GM19455 (cell line): ENCODE data around the gene MAGEA3.
"Not testable (repeated sequence)": the region's sequence is repeated elsewhere in the genome, so short reads cannot be mapped to it uniquely, and the experiment has no call there.

Experiments used
- ATAC-seq: cut with Tn5 transposase; IDR thresholded peaks from one replicate; pipeline ENCODE4 v1.9.1; 2021; ENCODE audit not compliant: unreplicated experiment

The MAGEA3 gene, protein sequence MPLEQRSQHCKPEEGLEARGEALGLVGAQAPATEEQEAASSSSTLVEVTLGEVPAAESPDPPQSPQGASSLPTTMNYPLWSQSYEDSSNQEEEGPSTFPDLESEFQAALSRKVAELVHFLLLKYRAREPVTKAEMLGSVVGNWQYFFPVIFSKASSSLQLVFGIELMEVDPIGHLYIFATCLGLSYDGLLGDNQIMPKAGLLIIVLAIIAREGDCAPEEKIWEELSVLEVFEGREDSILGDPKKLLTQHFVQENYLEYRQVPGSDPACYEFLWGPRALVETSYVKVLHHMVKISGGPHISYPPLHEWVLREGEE

DNA sequence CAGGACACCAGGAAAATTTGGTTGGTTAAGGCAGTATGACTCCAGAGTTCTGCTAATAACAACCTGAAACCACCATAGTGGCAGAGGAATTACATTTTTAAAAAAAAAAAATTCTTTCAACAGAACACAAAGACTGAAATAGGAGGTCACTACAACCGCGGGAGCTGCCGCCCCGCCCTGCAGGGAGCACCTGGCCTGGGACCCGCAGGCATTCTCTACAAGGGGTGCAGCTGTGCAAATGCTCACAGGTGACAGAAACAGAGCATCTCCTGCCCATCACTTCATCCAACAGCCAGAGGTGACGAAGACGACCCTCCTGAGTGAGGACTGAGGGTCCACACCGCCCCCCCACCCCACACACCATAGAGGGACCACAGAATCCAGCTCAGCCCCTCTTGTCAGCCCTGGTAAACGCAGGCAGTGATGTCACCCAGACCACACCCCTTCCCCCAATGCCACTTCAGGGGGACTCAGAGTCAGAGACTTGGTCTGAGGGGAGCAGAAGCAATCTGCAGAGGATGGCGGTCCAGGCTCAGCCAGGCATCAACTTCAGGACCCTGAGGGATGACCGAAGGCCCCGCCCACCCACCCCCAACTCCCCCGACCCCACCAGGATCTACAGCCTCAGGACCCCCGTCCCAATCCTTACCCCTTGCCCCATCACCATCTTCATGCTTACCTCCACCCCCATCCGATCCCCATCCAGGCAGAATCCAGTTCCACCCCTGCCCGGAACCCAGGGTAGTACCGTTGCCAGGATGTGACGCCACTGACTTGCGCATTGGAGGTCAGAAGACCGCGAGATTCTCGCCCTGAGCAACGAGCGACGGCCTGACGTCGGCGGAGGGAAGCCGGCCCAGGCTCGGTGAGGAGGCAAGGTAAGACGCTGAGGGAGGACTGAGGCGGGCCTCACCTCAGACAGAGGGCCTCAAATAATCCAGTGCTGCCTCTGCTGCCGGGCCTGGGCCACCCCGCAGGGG lies at the start of gene MAGEA3:
MAGEA3 (plus strand) TSS at position 843 of the 980 bp plus-strand sequence. CDS start 2,039 bp downstream, outside the sequence.
- ATAC-seq: not testable (repeated sequence)

GRCh38 chrX:152652060-152652459 lies 46.5 kb upstream of the MAGEA3 start:
- ATAC-seq: no peak

- ATAC-seq: no peak
Measured at GRCh38 chrX:152652467-152652866, 46.1 kb upstream of the MAGEA3 start.

DNA sequence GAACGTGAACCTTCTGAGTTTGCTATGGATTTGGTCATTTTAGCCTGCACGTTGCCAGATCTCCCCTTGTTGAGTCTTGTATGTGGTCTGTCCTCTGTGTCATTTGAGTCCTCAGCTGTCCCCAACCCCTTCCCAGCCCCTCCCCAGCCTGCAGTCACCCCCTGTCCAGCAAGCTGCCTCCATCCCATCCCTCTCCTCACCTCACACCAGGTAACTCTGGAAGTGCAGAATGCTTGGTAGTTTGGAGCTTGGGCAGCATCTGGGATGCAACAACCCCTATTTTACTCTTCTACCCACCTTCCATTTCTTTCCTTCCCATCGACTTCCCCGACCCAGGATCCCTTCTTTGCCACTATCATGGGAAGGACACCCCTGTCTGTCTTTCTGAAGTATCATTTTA lies 42.5 kb upstream of the MAGEA3 start:
- ATAC-seq: no peak

GRCh38 chrX:152656890-152657289 lies 41.7 kb upstream of the MAGEA3 start:
- ATAC-seq: no peak

DNA sequence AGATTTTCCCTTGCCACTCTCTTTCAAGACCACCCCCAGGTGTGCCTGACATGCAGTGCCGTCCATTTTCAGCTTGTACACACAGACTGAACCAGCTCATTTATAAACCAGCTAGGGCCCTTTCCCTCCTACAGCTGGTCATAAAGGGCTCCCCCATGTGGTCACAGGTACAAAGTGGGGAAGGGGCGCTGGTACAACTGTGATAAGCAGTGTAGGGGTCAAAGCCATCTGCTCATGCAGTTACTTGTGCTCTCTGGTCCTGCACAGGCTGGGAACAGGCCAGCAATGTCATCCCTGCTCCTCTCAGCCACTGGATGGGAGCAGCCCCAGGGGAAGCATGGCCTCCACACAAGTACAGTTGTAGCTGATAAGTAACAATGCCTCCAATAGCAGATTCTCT lies 40.3 kb upstream of the MAGEA3 start:
- no peak for ATAC-seq

DNA sequence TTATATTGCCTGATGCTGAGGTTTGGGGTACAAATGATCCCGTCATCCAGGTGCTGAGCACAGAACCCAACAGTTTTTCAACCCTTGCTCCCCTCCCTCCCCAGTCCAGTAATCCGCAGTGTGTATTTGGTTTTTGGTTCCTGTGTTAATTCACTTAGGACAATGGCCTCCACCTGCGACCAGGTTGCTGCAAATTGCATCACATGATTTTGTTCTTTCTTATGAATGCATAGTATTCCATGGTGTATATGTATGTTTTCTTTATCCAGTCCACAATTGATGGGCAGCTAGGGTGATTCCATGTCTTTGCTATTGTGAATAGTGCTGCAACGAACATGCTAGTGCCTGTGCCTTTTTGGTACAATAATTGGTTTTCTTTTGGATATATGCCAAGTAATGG lies 35.5 kb upstream of the MAGEA3 start:
- ATAC-seq: no peak

GRCh38 chrX:152674135-152674534 lies 24.5 kb upstream of the MAGEA3 start:
- no peak for ATAC-seq

GRCh38 chrX:152674652-152675051 lies 23.9 kb upstream of the MAGEA3 start:
- not testable (repeated sequence) for ATAC-seq

DNA sequence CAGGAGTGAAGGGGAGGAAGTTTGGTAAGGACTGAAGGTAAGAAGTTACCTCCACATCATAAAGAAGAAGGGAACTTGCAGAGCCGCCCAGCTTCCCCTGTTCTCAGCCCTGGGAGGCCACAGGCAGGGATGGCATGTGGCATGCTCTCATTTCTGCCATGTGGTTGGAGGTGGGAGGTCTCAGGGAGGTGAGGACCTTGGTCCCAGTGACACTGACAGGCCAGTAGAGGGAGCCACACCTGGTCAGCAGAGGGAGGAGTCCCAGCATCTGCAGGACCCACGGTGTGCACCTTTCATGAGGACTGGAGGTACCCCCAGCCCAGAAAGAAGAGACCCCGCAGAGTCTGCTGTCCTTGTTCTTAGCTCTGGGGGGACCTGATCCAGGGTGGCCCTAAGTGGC lies 17.6 kb upstream of the MAGEA3 start:
- not testable (repeated sequence) for ATAC-seq

DNA sequence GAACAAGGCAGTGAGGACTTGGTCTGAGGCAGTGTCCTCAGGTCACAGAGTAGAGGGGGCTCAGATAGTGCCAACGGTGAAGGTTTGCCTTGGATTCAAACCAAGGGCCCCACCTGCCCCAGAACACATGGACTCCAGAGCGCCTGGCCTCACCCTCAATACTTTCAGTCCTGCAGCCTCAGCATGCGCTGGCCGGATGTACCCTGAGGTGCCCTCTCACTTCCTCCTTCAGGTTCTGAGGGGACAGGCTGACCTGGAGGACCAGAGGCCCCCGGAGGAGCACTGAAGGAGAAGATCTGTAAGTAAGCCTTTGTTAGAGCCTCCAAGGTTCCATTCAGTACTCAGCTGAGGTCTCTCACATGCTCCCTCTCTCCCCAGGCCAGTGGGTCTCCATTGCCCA lies 1.8 kb downstream of the MAGEA3 start:
- not testable (repeated sequence) for ATAC-seq

DNA sequence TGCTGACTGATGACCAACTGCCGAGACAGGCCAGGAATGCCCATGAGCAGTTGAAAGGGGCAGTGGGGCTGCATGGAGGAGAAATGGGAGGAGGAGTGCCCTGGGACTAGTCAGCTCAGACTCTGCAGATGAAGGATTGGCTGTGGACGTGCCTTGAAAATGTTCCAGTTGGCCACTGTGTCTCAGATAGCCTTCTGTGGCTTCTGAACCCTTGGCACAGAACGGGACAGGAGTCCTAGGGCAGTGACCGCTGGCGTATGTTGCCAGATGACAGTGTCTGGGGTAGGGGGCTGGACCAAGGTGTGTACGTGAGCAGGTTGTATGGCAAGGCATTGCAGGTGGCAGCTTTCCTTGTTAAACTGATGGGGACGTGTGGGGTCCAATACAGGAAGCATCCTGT lies 7.9 kb downstream of the MAGEA3 start:
- not testable (repeated sequence) for ATAC-seq

- not testable (repeated sequence) for ATAC-seq
Measured at GRCh38 chrX:152709173-152709572, 10.6 kb downstream of the MAGEA3 start, which contains the start of gene CSAG2. CSAG2 (minus strand) TSS chrX:152709273; CDS start chrX:152709112, 161 bp downstream.

GRCh38 chrX:152713195-152713594 lies 14.6 kb downstream of the MAGEA3 start:
- not testable (repeated sequence) for ATAC-seq

DNA sequence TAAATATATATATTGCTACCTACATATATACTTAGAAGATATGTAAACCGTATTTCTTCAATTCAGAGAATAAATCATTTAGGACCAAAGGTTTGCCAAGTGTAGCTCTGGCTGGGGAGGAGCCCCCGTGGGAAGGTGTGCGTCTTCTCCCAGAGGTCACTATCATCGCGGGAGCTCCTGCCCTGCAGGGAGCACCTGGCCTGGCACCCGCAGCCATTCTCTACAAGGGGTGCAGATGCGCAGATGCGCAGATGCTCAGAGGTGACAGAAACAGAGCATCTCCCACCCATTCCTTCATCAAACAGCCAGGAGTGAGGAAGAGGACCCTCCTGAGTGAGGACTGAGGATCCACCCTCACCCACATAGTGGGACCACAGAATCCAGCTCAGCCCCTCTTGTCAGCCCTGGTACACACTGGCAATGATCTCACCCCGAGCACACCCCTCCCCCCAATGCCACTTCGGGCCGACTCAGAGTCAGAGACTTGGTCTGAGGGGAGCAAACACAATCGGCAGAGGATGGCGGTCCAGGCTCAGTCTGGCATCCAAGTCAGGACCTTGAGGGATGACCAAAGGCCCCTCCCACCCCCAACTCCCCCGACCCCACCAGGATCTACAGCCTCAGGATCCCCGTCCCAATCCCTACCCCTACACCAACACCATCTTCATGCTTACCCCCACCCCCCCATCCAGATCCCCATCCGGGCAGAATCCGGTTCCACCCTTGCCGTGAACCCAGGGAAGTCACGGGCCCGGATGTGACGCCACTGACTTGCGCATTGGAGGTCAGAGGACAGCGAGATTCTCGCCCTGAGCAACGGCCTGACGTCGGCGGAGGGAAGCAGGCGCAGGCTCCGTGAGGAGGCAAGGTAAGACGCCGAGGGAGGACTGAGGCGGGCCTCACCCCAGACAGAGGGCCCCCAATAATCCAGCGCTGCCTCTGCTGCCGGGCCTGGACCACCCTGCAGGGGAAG lies 15.5 kb downstream of the MAGEA3 start, which contains the start of gene MAGEA2B:
MAGEA2B (plus strand) TSS at position 814 of the 973 bp plus-strand sequence. CDS start 2,479 bp downstream, outside the sequence.
- not testable (repeated sequence) for ATAC-seq

DNA sequence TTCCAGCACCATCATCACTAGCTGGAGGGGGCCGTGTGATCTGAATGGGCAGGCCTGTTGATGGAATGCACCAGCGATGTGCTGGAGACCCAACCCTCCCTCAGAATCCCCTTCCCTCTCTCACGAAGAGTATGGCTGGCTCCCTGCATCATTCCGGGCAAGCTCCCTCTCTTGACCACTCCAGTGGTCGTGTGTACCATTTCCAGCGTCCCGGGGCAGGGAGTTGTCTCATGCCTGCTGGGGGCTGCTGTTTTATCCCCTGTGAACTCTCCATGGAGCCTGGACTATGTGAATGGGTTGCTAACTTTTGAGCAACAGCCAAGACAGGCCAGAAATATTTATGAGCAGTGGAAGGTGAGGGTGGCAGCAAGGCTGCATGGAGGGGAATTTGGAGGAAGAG lies 26.8 kb downstream of the MAGEA3 start:
- ATAC-seq: no peak

GRCh38 chrX:152733261-152733975 lies 34.8 kb downstream of the MAGEA3 start, which contains the start of the genes CSAG1 and MAGEA12:
CSAG1 (minus strand) TSS chrX:152733721; CDS start chrX:152732460, 1,261 bp downstream.
MAGEA12 (plus strand) TSS chrX:152733757; CDS start chrX:152736162, 2,405 bp downstream.
- no peak for ATAC-seq

DNA sequence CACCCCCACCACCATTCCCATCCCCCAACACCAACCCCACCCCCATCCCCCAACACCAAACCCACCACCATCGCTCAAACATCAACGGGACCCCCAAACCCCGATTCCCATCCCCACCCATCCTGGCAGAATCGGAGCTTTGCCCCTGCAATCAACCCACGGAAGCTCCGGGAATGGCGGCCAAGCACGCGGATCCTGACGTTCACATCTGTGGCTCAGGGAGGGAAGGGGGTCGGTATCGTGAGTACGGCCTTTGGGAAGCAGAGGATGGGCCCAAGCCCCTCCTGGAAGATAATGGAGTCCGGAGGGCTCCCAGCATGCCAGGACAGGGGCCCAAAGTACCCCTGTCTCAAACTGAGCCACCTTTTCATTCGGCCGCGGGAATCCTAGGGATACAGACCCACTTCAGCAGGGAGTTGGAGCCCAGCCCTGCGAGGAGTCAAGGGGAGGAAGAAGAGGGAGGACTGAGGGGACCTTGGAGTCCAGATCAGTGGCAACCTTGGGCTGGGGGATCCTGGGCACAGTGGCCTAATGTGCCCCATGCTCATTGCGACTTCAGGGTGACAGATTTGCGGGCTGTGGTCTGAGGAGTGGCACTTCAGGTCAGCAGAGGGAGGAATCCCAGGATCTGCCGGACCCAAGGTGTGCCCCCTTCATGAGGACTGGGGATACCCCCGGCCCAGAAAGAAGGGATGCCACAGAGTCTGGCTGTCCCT lies 35.7 kb downstream of the MAGEA3 start:
- not testable (repeated sequence) for ATAC-seq

GRCh38 chrX:152735101-152735500 lies 36.5 kb downstream of the MAGEA3 start:
- ATAC-seq: no peak
